ENCODE results near the gene CD19.

- TF ChIP-seq SUZ12 (IDR thresholded peaks at IDR 0.05; ENCODE audit: extremely low read depth, insufficient read depth, insufficient read length): no peak
- TF ChIP-seq ZNF274 (IDR thresholded peaks at IDR 0.05; ENCODE audit: low read depth, low read length): no peak
- no peak for TF ChIP-seq YY1 (IDR thresholded peaks at IDR 0.05; ENCODE audit: insufficient read depth, insufficient read length)
These were observed 28.3 kb upstream of the CD19 start for GRCh38 chr16:28903344-28904042.

Data from NT2/D1 (cell line).